ENCODE measurements around the gene KCTD16. TPM values are rescaled to one million over a fixed set of nuclear protein-coding genes. Genes with fewer than 3 reads are reported as not detected.

The KCTD16 gene
- polyA plus RNA-seq, 4 donors = under 0.01 to 1.8 (median 0.10) TPM

GRCh38 chr5:144230806-144231205 is 60.1 kb downstream of the KCTD16 start:
- 48 to 76% (median 53%) methylated on average over 4 of the region's 4 CpGs for WGBS, 3 donors
- FAIRE-seq = no peak
- no peaks in the 10 kb centered on the region for H3K4me1 ChIP-seq (ENCODE audit: control insufficient read depth in 3 of 3, insufficient read depth in 2 of 3, low read depth in 1 of 3, low read length in 2 of 3)
- no peaks in the 10 kb centered on the region for H3K27me3 ChIP-seq (ENCODE audit: control insufficient read depth in 3 of 3, insufficient read depth in 3 of 3, low read length in 3 of 3)
- no peak overlapping the region for H3K4me3 ChIP-seq (ENCODE audit: low read depth in 1 of 3, low read length in 3 of 3)
- H3K27ac ChIP-seq (ENCODE audit: low read depth in 1 of 3, low read length in 2 of 3) = no peak overlapping the region
- DNase-seq = peak; percentile 25 to 70
- no peaks in the 10 kb centered on the region for H3K36me3 ChIP-seq (ENCODE audit: control insufficient read depth in 3 of 3, insufficient read depth in 2 of 3, low read depth in 1 of 3, low read length in 3 of 3)
- no peaks in the 10 kb centered on the region for H3K9me3 ChIP-seq (ENCODE audit: control insufficient read depth in 2 of 2, insufficient read depth in 1 of 2, low read depth in 1 of 2, low read length in 1 of 2)

DNA sequence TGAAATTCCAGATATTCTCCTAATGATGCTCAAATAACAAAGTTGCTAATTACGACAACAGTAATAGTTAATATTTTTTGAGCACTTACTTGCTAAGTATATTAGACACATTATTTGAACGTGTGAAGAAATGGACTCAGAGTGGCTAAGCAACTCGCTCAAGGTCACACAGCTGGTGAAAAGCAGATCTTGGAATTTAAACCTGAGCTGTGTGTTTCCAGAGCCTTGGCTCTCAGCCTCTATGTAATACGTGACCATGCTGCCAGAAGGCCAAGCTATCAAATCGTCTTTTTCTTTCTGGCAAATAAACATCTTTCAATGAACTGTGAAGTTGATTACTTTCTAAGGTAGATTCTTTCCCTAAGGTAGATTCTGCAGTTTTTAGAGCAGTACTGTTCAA is 61.6 kb downstream of the KCTD16 start:
- H3K27me3 ChIP-seq (ENCODE audit: control insufficient read depth in 3 of 3, insufficient read depth in 3 of 3, low read length in 3 of 3) = no peaks in the 10 kb centered on the region
- no peak overlapping the region for H3K27ac ChIP-seq (ENCODE audit: low read depth in 1 of 3, low read length in 2 of 3)
- H3K9me3 ChIP-seq (ENCODE audit: control insufficient read depth in 2 of 2, insufficient read depth in 1 of 2, low read depth in 1 of 2, low read length in 1 of 2) = no peaks in the 10 kb centered on the region
- H3K4me1 ChIP-seq (ENCODE audit: control insufficient read depth in 3 of 3, insufficient read depth in 2 of 3, low read depth in 1 of 3, low read length in 2 of 3) = no peaks in the 10 kb centered on the region
- DNase-seq (no peak), FAIRE-seq (no peak)
- WGBS, 3 donors = 84 to 90% (median 88%) methylated on average over 5 of the region's 5 CpGs
- no peak overlapping the region for H3K4me3 ChIP-seq (ENCODE audit: low read depth in 1 of 3, low read length in 3 of 3)
- no peaks in the 10 kb centered on the region for H3K36me3 ChIP-seq (ENCODE audit: control insufficient read depth in 3 of 3, insufficient read depth in 2 of 3, low read depth in 1 of 3, low read length in 3 of 3)

GRCh38 chr5:144236499-144236898 is 65.8 kb downstream of the KCTD16 start:
- Histone ChIP-seq H3K4me3 (ENCODE audit: low read depth in 1 of 3, low read length in 3 of 3) (no peak overlapping the region), H3K27me3 (ENCODE audit: control insufficient read depth in 3 of 3, insufficient read depth in 3 of 3, low read length in 3 of 3) (peaks cover 0 to 2% (median 0%) of the 10 kb centered on the region in 3 donors), H3K36me3 (ENCODE audit: control insufficient read depth in 3 of 3, insufficient read depth in 2 of 3, low read depth in 1 of 3, low read length in 3 of 3) (no peaks in the 10 kb centered on the region), H3K9me3 (ENCODE audit: control insufficient read depth in 2 of 2, insufficient read depth in 1 of 2, low read depth in 1 of 2, low read length in 1 of 2) (no peaks in the 10 kb centered on the region), H3K27ac (ENCODE audit: low read depth in 1 of 3, low read length in 2 of 3) (no peak overlapping the region), H3K4me1 (ENCODE audit: control insufficient read depth in 3 of 3, insufficient read depth in 2 of 3, low read depth in 1 of 3, low read length in 2 of 3) (no peaks in the 10 kb centered on the region)
- WGBS, 3 donors = 77 to 83% (median 81%) methylated on average over 2 of the region's 2 CpGs
- FAIRE-seq = no peak
- no peak for DNase-seq

DNA sequence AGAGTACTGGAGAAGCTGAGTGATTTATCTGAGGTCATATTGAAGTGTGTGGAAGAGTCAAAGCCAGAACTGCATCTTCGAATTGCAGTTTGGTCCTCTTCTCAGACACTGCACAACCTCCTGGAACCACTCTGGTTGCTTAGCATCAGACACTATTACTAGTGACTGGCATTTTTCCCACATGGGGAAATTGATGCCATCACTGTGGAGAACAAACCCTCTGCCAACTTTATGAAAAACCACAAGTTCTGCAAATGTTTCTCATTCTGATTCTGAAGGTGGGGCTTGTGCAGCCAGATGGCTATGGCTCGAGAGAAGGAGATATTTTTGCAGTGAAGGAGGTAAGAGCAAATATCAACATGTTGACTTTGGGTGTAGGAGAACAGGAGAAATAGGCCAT is 67.2 kb downstream of the KCTD16 start:
- no peaks in the 10 kb centered on the region for H3K9me3 ChIP-seq (ENCODE audit: control insufficient read depth in 2 of 2, insufficient read depth in 1 of 2, low read depth in 1 of 2, low read length in 1 of 2)
- H3K27ac ChIP-seq (ENCODE audit: low read depth in 1 of 3, low read length in 2 of 3) = no peak overlapping the region
- 53 to 58% (median 53%) methylated on average over 2 of the region's 2 CpGs for WGBS, 3 donors
- no peaks in the 10 kb centered on the region for H3K36me3 ChIP-seq (ENCODE audit: control insufficient read depth in 3 of 3, insufficient read depth in 2 of 3, low read depth in 1 of 3, low read length in 3 of 3)
- no peak overlapping the region for H3K4me3 ChIP-seq (ENCODE audit: low read depth in 1 of 3, low read length in 3 of 3)
- H3K27me3 ChIP-seq (ENCODE audit: control insufficient read depth in 3 of 3, insufficient read depth in 3 of 3, low read length in 3 of 3) = peaks cover 0 to 2% (median 0%) of the 10 kb centered on the region in 3 donors
- no peak for FAIRE-seq
- no peaks in the 10 kb centered on the region for H3K4me1 ChIP-seq (ENCODE audit: control insufficient read depth in 3 of 3, insufficient read depth in 2 of 3, low read depth in 1 of 3, low read length in 2 of 3)
- no peak for DNase-seq

DNA sequence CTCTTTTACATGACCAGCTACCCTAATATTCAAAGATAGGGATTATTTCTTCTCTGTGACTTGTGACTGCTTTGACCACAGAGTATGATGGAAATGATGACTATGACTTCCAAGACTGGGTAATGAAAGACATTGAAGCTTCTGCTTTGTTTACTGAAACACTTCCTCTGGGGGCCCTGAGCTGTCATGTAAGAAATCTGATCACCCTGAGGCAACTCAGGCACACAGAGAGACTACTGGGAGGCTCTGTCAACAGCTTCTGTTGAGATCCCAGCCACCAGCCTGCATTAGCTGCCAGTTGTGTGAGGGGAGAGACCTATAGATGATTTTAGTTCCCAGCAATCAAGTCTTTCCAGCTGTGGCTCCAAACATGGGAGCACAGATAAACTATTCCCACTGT is 76.5 kb downstream of the KCTD16 start:
- Histone ChIP-seq H3K9me3 (ENCODE audit: control insufficient read depth in 2 of 2, insufficient read depth in 1 of 2, low read depth in 1 of 2, low read length in 1 of 2) (no peaks in the 10 kb centered on the region), H3K27ac (ENCODE audit: low read depth in 1 of 3, low read length in 2 of 3) (no peak overlapping the region), H3K4me1 (ENCODE audit: control insufficient read depth in 3 of 3, insufficient read depth in 2 of 3, low read depth in 1 of 3, low read length in 2 of 3) (no peaks in the 10 kb centered on the region), H3K27me3 (ENCODE audit: control insufficient read depth in 3 of 3, insufficient read depth in 3 of 3, low read length in 3 of 3) (no peaks in the 10 kb centered on the region), H3K4me3 (ENCODE audit: low read depth in 1 of 3, low read length in 3 of 3) (no peak overlapping the region), H3K36me3 (ENCODE audit: control insufficient read depth in 3 of 3, insufficient read depth in 2 of 3, low read depth in 1 of 3, low read length in 3 of 3) (no peaks in the 10 kb centered on the region)
- DNase-seq = no peak
- FAIRE-seq = no peak

DNA sequence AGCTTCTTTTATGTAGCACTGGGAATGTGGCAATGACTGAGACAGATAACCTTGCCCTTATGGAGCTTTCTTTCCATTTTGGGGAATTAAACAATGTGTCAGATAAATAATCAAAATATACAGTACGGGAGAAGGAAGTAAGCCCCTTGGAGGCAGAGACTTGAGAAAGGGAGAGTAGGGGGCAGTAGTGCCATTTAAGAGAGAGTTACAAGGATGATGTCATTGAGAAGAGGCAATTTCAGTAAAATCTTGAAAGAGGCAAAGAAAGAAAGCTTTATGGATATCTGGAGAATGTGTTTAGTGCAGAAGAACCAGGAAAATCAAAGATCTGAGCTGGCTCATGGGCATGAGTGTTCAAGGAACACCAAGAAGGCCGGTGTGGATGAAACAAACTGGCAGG is 77.3 kb downstream of the KCTD16 start:
- FAIRE-seq (no peak), DNase-seq (peak in 1 of 2 donors; percentile 4)
- H3K9me3 ChIP-seq (ENCODE audit: control insufficient read depth in 2 of 2, insufficient read depth in 1 of 2, low read depth in 1 of 2, low read length in 1 of 2) = no peaks in the 10 kb centered on the region
- H3K36me3 ChIP-seq (ENCODE audit: control insufficient read depth in 3 of 3, insufficient read depth in 2 of 3, low read depth in 1 of 3, low read length in 3 of 3) = no peaks in the 10 kb centered on the region
- H3K4me3 ChIP-seq (ENCODE audit: low read depth in 1 of 3, low read length in 3 of 3) = no peak overlapping the region
- no peaks in the 10 kb centered on the region for H3K27me3 ChIP-seq (ENCODE audit: control insufficient read depth in 3 of 3, insufficient read depth in 3 of 3, low read length in 3 of 3)
- H3K27ac ChIP-seq (ENCODE audit: low read depth in 1 of 3, low read length in 2 of 3) = no peak overlapping the region
- WGBS, 3 donors = 77 to 90% (median 82%) methylated on average over 2 of the region's 2 CpGs
- no peaks in the 10 kb centered on the region for H3K4me1 ChIP-seq (ENCODE audit: control insufficient read depth in 3 of 3, insufficient read depth in 2 of 3, low read depth in 1 of 3, low read length in 2 of 3)

- Histone ChIP-seq H3K36me3 (ENCODE audit: control insufficient read depth in 3 of 3, insufficient read depth in 2 of 3, low read depth in 1 of 3, low read length in 3 of 3) (no peaks in the 10 kb centered on the region), H3K4me1 (ENCODE audit: control insufficient read depth in 3 of 3, insufficient read depth in 2 of 3, low read depth in 1 of 3, low read length in 2 of 3) (no peaks in the 10 kb centered on the region), H3K27ac (ENCODE audit: low read depth in 1 of 3, low read length in 2 of 3) (no peak overlapping the region), H3K9me3 (ENCODE audit: control insufficient read depth in 2 of 2, insufficient read depth in 1 of 2, low read depth in 1 of 2, low read length in 1 of 2) (no peaks in the 10 kb centered on the region), H3K4me3 (ENCODE audit: low read depth in 1 of 3, low read length in 3 of 3) (no peak overlapping the region), H3K27me3 (ENCODE audit: control insufficient read depth in 3 of 3, insufficient read depth in 3 of 3, low read length in 3 of 3) (no peaks in the 10 kb centered on the region)
- DNase-seq (no peak), FAIRE-seq (no peak)
- 51 to 64% (median 62%) methylated on average over 2 of the region's 2 CpGs for WGBS, 3 donors
These were observed 79.2 kb downstream of the KCTD16 start for GRCh38 chr5:144249755-144250464.

GRCh38 chr5:144254552-144254951 is 83.9 kb downstream of the KCTD16 start:
- no peak for FAIRE-seq

DNA sequence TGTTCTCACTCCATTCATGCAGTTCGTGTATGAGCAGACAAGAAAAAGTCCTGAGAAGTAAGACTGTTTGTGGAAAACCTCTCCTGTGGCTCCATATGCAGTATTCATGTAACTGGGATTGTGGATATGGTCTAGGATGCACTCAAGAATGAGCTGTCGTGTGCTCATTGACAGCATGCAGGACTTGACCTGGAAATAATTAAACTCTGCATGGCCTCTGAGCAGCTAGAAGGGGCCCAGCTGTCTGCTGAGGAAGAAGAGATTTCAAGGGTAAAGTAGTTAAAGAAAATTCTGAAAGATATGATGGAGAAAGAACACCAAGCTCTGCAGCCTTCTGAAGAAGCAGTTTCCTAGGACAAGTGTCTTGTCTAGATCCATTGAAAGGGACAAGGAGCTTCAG is 89.4 kb downstream of the KCTD16 start:
- 49 to 72% (median 56%) methylated on average over 2 of the region's 2 CpGs for WGBS, 3 donors
- Histone ChIP-seq H3K4me3 (ENCODE audit: low read depth in 1 of 3, low read length in 3 of 3) (no peak overlapping the region), H3K36me3 (ENCODE audit: control insufficient read depth in 3 of 3, insufficient read depth in 2 of 3, low read depth in 1 of 3, low read length in 3 of 3) (no peaks in the 10 kb centered on the region), H3K4me1 (ENCODE audit: control insufficient read depth in 3 of 3, insufficient read depth in 2 of 3, low read depth in 1 of 3, low read length in 2 of 3) (no peaks in the 10 kb centered on the region), H3K27ac (ENCODE audit: low read depth in 1 of 3, low read length in 2 of 3) (no peak overlapping the region), H3K9me3 (ENCODE audit: control insufficient read depth in 2 of 2, insufficient read depth in 1 of 2, low read depth in 1 of 2, low read length in 1 of 2) (no peaks in the 10 kb centered on the region), H3K27me3 (ENCODE audit: control insufficient read depth in 3 of 3, insufficient read depth in 3 of 3, low read length in 3 of 3) (no peaks in the 10 kb centered on the region)
- FAIRE-seq (no peak), DNase-seq (no peak)

More at GRCh38 chr5:144254552-144254951, 83.9 kb downstream of the KCTD16 start:
- Histone ChIP-seq H3K4me3 (ENCODE audit: low read depth in 1 of 3, low read length in 3 of 3) (no peak overlapping the region), H3K4me1 (ENCODE audit: control insufficient read depth in 3 of 3, insufficient read depth in 2 of 3, low read depth in 1 of 3, low read length in 2 of 3) (no peaks in the 10 kb centered on the region), H3K9me3 (ENCODE audit: control insufficient read depth in 2 of 2, insufficient read depth in 1 of 2, low read depth in 1 of 2, low read length in 1 of 2) (no peaks in the 10 kb centered on the region), H3K36me3 (ENCODE audit: control insufficient read depth in 3 of 3, insufficient read depth in 2 of 3, low read depth in 1 of 3, low read length in 3 of 3) (no peaks in the 10 kb centered on the region), H3K27ac (ENCODE audit: low read depth in 1 of 3, low read length in 2 of 3) (no peak overlapping the region), H3K27me3 (ENCODE audit: control insufficient read depth in 3 of 3, insufficient read depth in 3 of 3, low read length in 3 of 3) (no peaks in the 10 kb centered on the region)
- WGBS, 3 donors = 81 to 92% (median 91%) methylated on average over 2 of the region's 2 CpGs
- no peak for DNase-seq
